HCT116 (cell line): ENCODE results near the gene GALNT2. TPM values are rescaled to one million over a fixed set of nuclear protein-coding genes. Genes with fewer than 3 reads are reported as not detected.

Experiments
- ATAC-seq: fragments of 200-7000 bp; cut with Tn5 transposase; 2 replicates; pipeline ENCODE4 v1.9.1; 2020; ENCODE audit warnings: mild to moderate bottlenecking, moderate library complexity
- BruUV-seq: library from RNA; stranded (reverse); fragments of 400-500 nt; replicated peaks from 2 replicates; lab custom pipeline; 2021; lab: Mats Ljungman, UMichigan
- CTCF ChIA-PET: fragments of 300-600 bp; sonication (Branson Sonifier 250); formaldehyde crosslinking; loops from one replicate; lab custom pipeline; 2021; ENCODE audit warnings: antibody characterized with exemption; lab: Charles Lee
- POLR2A ChIA-PET: fragments of 300-600, 350-600 bp; sonication (Branson Sonifier 250); formaldehyde crosslinking; loops from one replicate; lab custom pipeline; 2021; ENCODE audit warnings: antibody characterized with exemption; lab: Charles Lee
- RAD21 ChIA-PET, 2 experiments: fragments of 300-600 bp; sonication (Branson Sonifier 250); formaldehyde crosslinking; loops; one replicate each; lab custom pipeline; 2023; ENCODE audit warnings: low total read pairs in 2 of 2; ENCODE audit not compliant: uncharacterized antibody in 2 of 2, unreplicated experiment in 2 of 2, low non-redundant PET in 1 of 2; lab: Charles Lee
- DNase-seq: peaks from one replicate; pipeline ENCODE4 v3.0.0-alpha.2; 2010; ENCODE audit warnings: low read depth, low spot score
- H2AFZ ChIP-seq: fragments of 200-600 bp; shearing (Covaris generic), sonication (generic); 2 replicates; pipeline ENCODE4 v1.6.1; 2017; ENCODE audit warnings: low read depth, mixed run types, mixed read lengths, antibody characterized with exemption, low read length; ENCODE audit not compliant: poor library complexity, severe bottlenecking
- H3K27ac ChIP-seq: 2 replicates; pipeline ENCODE4 v1.5.1; 2012; ENCODE audit warnings: low read depth, low read length
- H3K27me3 ChIP-seq: fragments of 200-600 bp; sonication (generic); 2 replicates; pipeline ENCODE4 v1.6.1; 2016; ENCODE audit warnings: mixed run types, low read length, mixed read lengths; ENCODE audit not compliant: insufficient read depth
- H3K36me3 ChIP-seq, 2 experiments: fragments of 200-500 bp in 1 of 2; fragments of 200-600 bp in 1 of 2; sonication (Bioruptor generic) in 1 of 2; sonication (generic) in 1 of 2; 2 replicates each; pipeline versions ENCODE4 v1.5.1 to v1.6.1; 2014 to 2016; ENCODE audit warnings: low read length in 2 of 2, inconsistent platforms in 1 of 2, mixed read lengths in 1 of 2, mixed run types in 1 of 2; ENCODE audit not compliant: insufficient read depth in 2 of 2, control insufficient read depth in 1 of 2
- H3K4me1 ChIP-seq, 2 experiments: fragments of 200-600 bp in 1 of 2; sonication (generic) in 1 of 2; 2 replicates each; pipeline versions ENCODE4 v1.5.1 to v1.6.1; 2012 to 2017; ENCODE audit warnings: low read length in 2 of 2, inconsistent platforms in 1 of 2, mild to moderate bottlenecking in 1 of 2, mixed read lengths in 1 of 2, mixed run types in 1 of 2, moderate library complexity in 1 of 2; ENCODE audit not compliant: insufficient read depth in 2 of 2, control insufficient read depth in 1 of 2
- H3K4me2 ChIP-seq: fragments of 200-600 bp; sonication (generic); 2 replicates; pipeline ENCODE4 v1.6.1; 2017; ENCODE audit warnings: mixed run types, low read length, mixed read lengths
- H3K4me3 ChIP-seq, 2 experiments: fragments of 200-600 bp in 1 of 2; sonication (generic) in 1 of 2; replicated peaks in 1 of 2; 2 replicates each; pipeline ENCODE4 v1.5.1; 2011 to 2016; ENCODE audit warnings: low read length in 2 of 2, control low read depth in 1 of 2, low read depth in 1 of 2, mild to moderate bottlenecking in 1 of 2, mixed read lengths in 1 of 2, mixed run types in 1 of 2
- H3K79me2 ChIP-seq: fragments of 200-600 bp; sonication (generic); 2 replicates; pipeline ENCODE4 v1.6.1; 2017; ENCODE audit warnings: mild to moderate bottlenecking, mixed run types, low read length, moderate library complexity, mixed read lengths; ENCODE audit not compliant: insufficient read depth
- H3K9ac ChIP-seq: fragments of 200-600 bp; sonication (generic); 2 replicates; pipeline ENCODE4 v1.6.1; 2016; ENCODE audit warnings: low read length, mixed read lengths
- H3K9me2 ChIP-seq: fragments of 200-600 bp; sonication (generic), shearing (Covaris generic); 2 replicates; pipeline ENCODE4 v1.6.1; 2017; ENCODE audit warnings: mixed run types, mild to moderate bottlenecking, moderate library complexity; ENCODE audit not compliant: insufficient read depth
- H3K9me3 ChIP-seq, 2 experiments: fragments of 200-500 bp in 1 of 2; fragments of 200-600 bp in 1 of 2; sonication (Bioruptor generic) in 1 of 2; sonication (generic) in 1 of 2; 2 replicates each; pipeline ENCODE4 v1.6.1; 2014 to 2017; ENCODE audit warnings: low read length in 2 of 2, mixed read lengths in 2 of 2, inconsistent platforms in 1 of 2, low read depth in 1 of 2, mild to moderate bottlenecking in 1 of 2, mixed run types in 1 of 2, moderate library complexity in 1 of 2; ENCODE audit not compliant: control insufficient read depth in 1 of 2, insufficient read depth in 1 of 2
- H4K20me1 ChIP-seq: fragments of 200-600 bp; sonication (generic), shearing (Covaris generic); 2 replicates; pipeline ENCODE4 v1.6.1; 2017; ENCODE audit warnings: mixed run types, mild to moderate bottlenecking, moderate library complexity; ENCODE audit not compliant: insufficient read depth
- ELF1 ChIP-seq: IDR thresholded peaks from 2 replicates; pipeline ENCODE4 v1.6.1; 2012; ENCODE audit warnings: low read depth, borderline replicate concordance
- EZH2phosphoT487 ChIP-seq: fragments of 200-600 bp; IDR thresholded peaks from 2 replicates; pipeline ENCODE4 v1.6.1; 2018; ENCODE audit warnings: antibody characterized with exemption, borderline replicate concordance
- JUND ChIP-seq: IDR thresholded peaks from 2 replicates; pipeline ENCODE4 v1.6.1; 2012
- POLR2A ChIP-seq: IDR thresholded peaks from 2 replicates; pipeline ENCODE4 v1.7.0; 2011; ENCODE audit warnings: borderline replicate concordance; ENCODE audit not compliant: insufficient read depth, insufficient read length; ENCODE audit errors: extremely low read depth
- POLR2AphosphoS5 ChIP-seq: IDR thresholded peaks from 2 replicates; pipeline ENCODE4 v1.6.1; 2011; ENCODE audit warnings: mild to moderate bottlenecking, low read depth, low read length, moderate library complexity
- SIN3A ChIP-seq: IDR thresholded peaks from 2 replicates; pipeline ENCODE4 v1.6.1; 2012; ENCODE audit warnings: low read depth
- SP1 ChIP-seq: IDR thresholded peaks from 2 replicates; pipeline ENCODE4 v1.6.1; 2012; ENCODE audit warnings: low read depth
- YY1 ChIP-seq: IDR thresholded peaks from 2 replicates; pipeline ENCODE4 v1.6.1; 2011; ENCODE audit warnings: low read length, low read depth, moderate library complexity, mild to moderate bottlenecking; ENCODE audit not compliant: insufficient replicate concordance; ENCODE audit errors: extremely low read depth
- ZFX ChIP-seq: fragments of 450-650 bp; IDR thresholded peaks from 2 replicates; pipeline ENCODE4 v1.6.1; 2017
- ZNF274 ChIP-seq: fragments of 200-500 bp; sonication (Bioruptor generic); IDR thresholded peaks from 2 replicates; pipeline ENCODE4 v1.6.1; 2014; ENCODE audit warnings: mild to moderate bottlenecking, low read depth, low read length, inconsistent platforms
- intact Hi-C: fragments of 100-400 bp; cut with micrococcal nuclease; formaldehyde crosslinking; loops from 2 replicates; pipeline ENCODE4 v1.10.0; 2022
- total RNA-seq: library from RNA; stranded (reverse); gene quantifications from one replicate; pipeline ENCODE4 v1.2.1, GENCODE V29; 2021; ENCODE audit not compliant: unreplicated experiment
- TF ChIP-seq, protein P1 (sequence below): IDR thresholded peaks from 2 replicates; pipeline ENCODE4 v1.6.1; 2012; ENCODE audit warnings: low read depth
- TF ChIP-seq, protein P2 (sequence below): IDR thresholded peaks from 2 replicates; pipeline ENCODE4 v1.6.1; 2012
- TF ChIP-seq, protein P3 (sequence below): IDR thresholded peaks from 2 replicates; pipeline ENCODE4 v1.6.1; 2011; ENCODE audit warnings: mild to moderate bottlenecking, low read length, moderate library complexity; ENCODE audit not compliant: insufficient replicate concordance; ENCODE audit errors: extremely low read depth

Gene GALNT2
- total RNA-seq, 1 experiment from 2014 or later: 40.8 TPM

DNA sequence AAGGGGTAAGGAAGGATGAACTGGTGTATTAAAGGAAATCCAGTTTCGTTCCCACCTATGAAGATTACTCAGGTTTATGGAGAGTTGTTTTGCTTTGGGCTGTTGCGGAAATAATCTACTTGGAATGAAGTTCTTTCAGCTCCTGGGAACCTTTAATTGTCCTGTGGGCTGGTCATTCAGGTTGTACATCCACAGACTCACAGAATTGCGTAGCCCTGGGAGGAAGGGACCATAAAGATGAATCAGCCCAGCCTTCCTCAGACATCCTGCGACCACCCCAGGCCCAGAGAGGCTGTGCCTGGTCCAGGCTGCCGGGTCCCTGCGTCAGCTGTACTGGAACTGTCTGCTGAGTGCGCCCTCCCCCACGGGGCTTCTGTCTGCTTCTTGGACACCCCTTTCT lies 72.7 kb downstream of the GALNT2 start:
- H3K4me2 ChIP-seq: no peak overlapping the region
- POLR2A ChIA-PET: no interaction called here
- no peak overlapping the region for H3K4me3 ChIP-seq
- intact Hi-C loops: no loop called here
- H3K9ac ChIP-seq: no peak overlapping the region
- no peaks in the 10 kb centered on the region for H3K79me2 ChIP-seq
- no peak for DNase-seq
- no peaks in the 10 kb centered on the region for H3K36me3 ChIP-seq
- TF ChIP-seq POLR2A (no peak), YY1 (no peak), JUND (no peak), ELF1 (no peak), ZNF274 (no peak), POLR2AphosphoS5 (no peak), ZFX (no peak), SIN3A (no peak), EZH2phosphoT487 (no peak), SP1 (no peak)
- TF ChIP-seq, protein P1, sequence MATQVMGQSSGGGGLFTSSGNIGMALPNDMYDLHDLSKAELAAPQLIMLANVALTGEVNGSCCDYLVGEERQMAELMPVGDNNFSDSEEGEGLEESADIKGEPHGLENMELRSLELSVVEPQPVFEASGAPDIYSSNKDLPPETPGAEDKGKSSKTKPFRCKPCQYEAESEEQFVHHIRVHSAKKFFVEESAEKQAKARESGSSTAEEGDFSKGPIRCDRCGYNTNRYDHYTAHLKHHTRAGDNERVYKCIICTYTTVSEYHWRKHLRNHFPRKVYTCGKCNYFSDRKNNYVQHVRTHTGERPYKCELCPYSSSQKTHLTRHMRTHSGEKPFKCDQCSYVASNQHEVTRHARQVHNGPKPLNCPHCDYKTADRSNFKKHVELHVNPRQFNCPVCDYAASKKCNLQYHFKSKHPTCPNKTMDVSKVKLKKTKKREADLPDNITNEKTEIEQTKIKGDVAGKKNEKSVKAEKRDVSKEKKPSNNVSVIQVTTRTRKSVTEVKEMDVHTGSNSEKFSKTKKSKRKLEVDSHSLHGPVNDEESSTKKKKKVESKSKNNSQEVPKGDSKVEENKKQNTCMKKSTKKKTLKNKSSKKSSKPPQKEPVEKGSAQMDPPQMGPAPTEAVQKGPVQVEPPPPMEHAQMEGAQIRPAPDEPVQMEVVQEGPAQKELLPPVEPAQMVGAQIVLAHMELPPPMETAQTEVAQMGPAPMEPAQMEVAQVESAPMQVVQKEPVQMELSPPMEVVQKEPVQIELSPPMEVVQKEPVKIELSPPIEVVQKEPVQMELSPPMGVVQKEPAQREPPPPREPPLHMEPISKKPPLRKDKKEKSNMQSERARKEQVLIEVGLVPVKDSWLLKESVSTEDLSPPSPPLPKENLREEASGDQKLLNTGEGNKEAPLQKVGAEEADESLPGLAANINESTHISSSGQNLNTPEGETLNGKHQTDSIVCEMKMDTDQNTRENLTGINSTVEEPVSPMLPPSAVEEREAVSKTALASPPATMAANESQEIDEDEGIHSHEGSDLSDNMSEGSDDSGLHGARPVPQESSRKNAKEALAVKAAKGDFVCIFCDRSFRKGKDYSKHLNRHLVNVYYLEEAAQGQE: no peak
- TF ChIP-seq, protein P2, sequence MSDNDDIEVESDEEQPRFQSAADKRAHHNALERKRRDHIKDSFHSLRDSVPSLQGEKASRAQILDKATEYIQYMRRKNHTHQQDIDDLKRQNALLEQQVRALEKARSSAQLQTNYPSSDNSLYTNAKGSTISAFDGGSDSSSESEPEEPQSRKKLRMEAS: no peak
- TF ChIP-seq, protein P3, sequence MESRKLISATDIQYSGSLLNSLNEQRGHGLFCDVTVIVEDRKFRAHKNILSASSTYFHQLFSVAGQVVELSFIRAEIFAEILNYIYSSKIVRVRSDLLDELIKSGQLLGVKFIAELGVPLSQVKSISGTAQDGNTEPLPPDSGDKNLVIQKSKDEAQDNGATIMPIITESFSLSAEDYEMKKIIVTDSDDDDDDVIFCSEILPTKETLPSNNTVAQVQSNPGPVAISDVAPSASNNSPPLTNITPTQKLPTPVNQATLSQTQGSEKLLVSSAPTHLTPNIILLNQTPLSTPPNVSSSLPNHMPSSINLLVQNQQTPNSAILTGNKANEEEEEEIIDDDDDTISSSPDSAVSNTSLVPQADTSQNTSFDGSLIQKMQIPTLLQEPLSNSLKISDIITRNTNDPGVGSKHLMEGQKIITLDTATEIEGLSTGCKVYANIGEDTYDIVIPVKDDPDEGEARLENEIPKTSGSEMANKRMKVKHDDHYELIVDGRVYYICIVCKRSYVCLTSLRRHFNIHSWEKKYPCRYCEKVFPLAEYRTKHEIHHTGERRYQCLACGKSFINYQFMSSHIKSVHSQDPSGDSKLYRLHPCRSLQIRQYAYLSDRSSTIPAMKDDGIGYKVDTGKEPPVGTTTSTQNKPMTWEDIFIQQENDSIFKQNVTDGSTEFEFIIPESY: no peak
- H3K9me3 ChIP-seq: no peaks in the 10 kb centered on the region
- H3K9me2 ChIP-seq: no peaks in the 10 kb centered on the region
- no TSS peak for BruUV-seq
- no peak for ATAC-seq
- H3K4me1 ChIP-seq: no peaks in the 10 kb centered on the region
- H3K27ac ChIP-seq: no peak overlapping the region
- H2AFZ ChIP-seq: no peak overlapping the region
- CTCF ChIA-PET: no interaction called here
- RAD21 ChIA-PET: no interaction called here
- no peaks in the 10 kb centered on the region for H3K27me3 ChIP-seq
- no peaks in the 10 kb centered on the region for H4K20me1 ChIP-seq
